Body of pancreas (tissue), 4 donors: Measurements from ENCODE around the gene ZNF287. TPM values are rescaled to one million over a fixed set of nuclear protein-coding genes. Genes with fewer than 3 reads are reported as not detected.

ENCODE experiments used
- ATAC-seq: fragments of 150-250 bp; one replicate; pipeline ENCODE4 v1.9.1; 2016
- DNase-seq, 4 donors: peaks; one replicate each; pipeline ENCODE4 v3.0.0-alpha.2; 2019
- H3K27ac ChIP-seq, 4 donors: fragments of 200-600 bp; sonication (generic); 1 replicate in 3 of 4; 2 replicates in 1 of 4; pipeline versions ENCODE4 v1.5.1 to v1.6.1; 2016 to 2019; ENCODE audit warnings: mild to moderate bottlenecking in 1 of 4, mixed read lengths in 1 of 4, moderate library complexity in 1 of 4
- H3K27me3 ChIP-seq, 2 donors: fragments of 200-600 bp; sonication (generic); one replicate each; pipeline ENCODE4 v1.6.0; 2016; ENCODE audit warnings: mild to moderate bottlenecking in 1 of 2
- H3K36me3 ChIP-seq, 2 donors: fragments of 200-600 bp; sonication (generic); replicated peaks in 1 of 2; 2 replicates each; pipeline ENCODE4 v1.5.1; 2016; ENCODE audit warnings: low read depth in 2 of 2; ENCODE audit not compliant: insufficient read depth in 1 of 2
- H3K4me1 ChIP-seq: fragments of 200-600 bp; sonication (generic); one replicate; pipeline ENCODE4 v1.6.0; 2016
- H3K4me3 ChIP-seq, 2 donors: fragments of 200-600 bp; sonication (generic); 1 replicate in 1 of 2; 2 replicates in 1 of 2; pipeline ENCODE4 v1.5.1; 2016 to 2019
- H3K9me3 ChIP-seq, 3 donors: fragments of 200-600 bp; sonication (generic); 1 replicate in 2 of 3; 2 replicates in 1 of 3; pipeline ENCODE4 v1.5.1; 2016
- POLR2A ChIP-seq, 3 donors: fragments of 450-650 bp; IDR thresholded peaks; one replicate each; pipeline ENCODE4 v1.6.1; 2016; ENCODE audit warnings: antibody characterized with exemption in 3 of 3, mild to moderate bottlenecking in 2 of 3
- WGBS, 2 donors: methylation state at CpG; one replicate each; pipeline ENCODE4 v1.1.5; 2017; 5-methylcytosine and 5-hydroxymethylcytosine counted together
- intact Hi-C: fragments of 100-400 bp; cut with DNase I; formaldehyde crosslinking; loops from one replicate; pipeline ENCODE4 v1.15.1; 2023
- total RNA-seq, 2 donors: library from RNA; depleted of rRNA; stranded (reverse); fragments of >200 nt; gene quantifications; one replicate each; pipeline ENCODE4 v1.1.0, GENCODE V29; 2016
- TF ChIP-seq, protein P1 (sequence below), 7 experiments: fragments of 450-650 bp in 4 of 7; fragments of 200-600 bp in 3 of 7; sonication (generic) in 3 of 7; IDR thresholded peaks; one replicate each; pipeline ENCODE4 v1.5.1; 2016 to 2019; ENCODE audit warnings: antibody characterized with exemption in 7 of 7

ZNF287 gene
- total RNA-seq, 2 donors from 2014 or later = 4.4 to 7.6 TPM

DNA sequence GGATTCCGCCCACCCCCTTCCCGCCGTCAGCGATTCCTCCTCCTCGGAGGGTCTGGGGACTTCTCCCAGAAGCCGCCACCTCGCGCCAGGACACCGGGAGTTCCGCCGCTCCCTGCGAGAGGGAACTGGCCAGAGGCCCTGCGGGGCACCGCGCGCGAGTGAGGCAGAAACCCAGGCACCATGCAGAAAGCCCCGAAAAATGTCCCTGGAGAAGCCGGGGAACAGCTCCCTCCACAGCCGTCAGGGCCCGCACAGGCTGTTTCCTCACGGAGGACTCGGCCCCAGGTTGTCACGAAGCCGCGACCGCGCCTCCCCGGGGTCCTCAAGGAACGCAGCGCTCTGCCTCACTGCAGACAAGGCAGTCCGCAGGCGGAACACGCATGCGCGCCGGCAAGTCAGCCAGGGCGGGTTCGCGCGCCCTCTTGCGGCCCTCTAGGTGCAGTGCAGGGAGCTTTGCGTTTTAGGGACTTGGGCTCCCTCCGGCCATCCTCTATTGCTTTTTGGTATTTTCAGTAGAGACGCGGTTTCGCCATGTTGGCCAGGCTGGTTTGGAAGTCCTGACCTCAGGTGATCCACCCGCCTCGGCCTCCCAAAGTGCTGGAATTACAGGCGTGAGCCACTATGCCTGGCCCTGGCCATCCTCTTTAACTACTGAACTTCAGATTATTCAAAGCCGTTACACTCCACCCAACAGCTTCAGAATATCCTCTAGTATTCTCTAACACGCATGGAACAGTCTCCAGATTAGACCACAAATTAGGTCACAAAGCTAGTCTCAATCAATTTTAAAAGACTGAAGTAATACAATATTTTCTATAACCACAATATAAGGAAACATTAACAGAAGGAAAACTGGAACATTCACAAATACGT lies 20.3 kb upstream of the ZNF287 start:
- H3K27ac ChIP-seq = peak overlapping the region in 3 of 4 donors; percentile 35 to 65 (median 63)
- H3K27me3 ChIP-seq = no peaks in the 10 kb centered on the region
- TF ChIP-seq, protein P1, sequence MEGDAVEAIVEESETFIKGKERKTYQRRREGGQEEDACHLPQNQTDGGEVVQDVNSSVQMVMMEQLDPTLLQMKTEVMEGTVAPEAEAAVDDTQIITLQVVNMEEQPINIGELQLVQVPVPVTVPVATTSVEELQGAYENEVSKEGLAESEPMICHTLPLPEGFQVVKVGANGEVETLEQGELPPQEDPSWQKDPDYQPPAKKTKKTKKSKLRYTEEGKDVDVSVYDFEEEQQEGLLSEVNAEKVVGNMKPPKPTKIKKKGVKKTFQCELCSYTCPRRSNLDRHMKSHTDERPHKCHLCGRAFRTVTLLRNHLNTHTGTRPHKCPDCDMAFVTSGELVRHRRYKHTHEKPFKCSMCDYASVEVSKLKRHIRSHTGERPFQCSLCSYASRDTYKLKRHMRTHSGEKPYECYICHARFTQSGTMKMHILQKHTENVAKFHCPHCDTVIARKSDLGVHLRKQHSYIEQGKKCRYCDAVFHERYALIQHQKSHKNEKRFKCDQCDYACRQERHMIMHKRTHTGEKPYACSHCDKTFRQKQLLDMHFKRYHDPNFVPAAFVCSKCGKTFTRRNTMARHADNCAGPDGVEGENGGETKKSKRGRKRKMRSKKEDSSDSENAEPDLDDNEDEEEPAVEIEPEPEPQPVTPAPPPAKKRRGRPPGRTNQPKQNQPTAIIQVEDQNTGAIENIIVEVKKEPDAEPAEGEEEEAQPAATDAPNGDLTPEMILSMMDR (IDR thresholded peaks at IDR 0.05) = peak; percentile 94 to 99 (median 98)
- TF ChIP-seq POLR2A (IDR thresholded peaks at IDR 0.05) = peak in 2 of 3 donors; percentile 55 to 57
- peaks cover 15% of the 10 kb centered on the region for H3K4me1 ChIP-seq
- no peaks in the 10 kb centered on the region for H3K36me3 ChIP-seq
- intact Hi-C loops = no loop called here
- peak overlapping the region; percentile 17 to 19 for H3K4me3 ChIP-seq
- DNase-seq (peak; percentile 91 to 95 (median 92)), ATAC-seq (peak; percentile 91)
- 5 to 32% methylated on average over 6 to 47 of the region's 53 CpGs for WGBS, 2 donors
- H3K9me3 ChIP-seq = no peaks in the 10 kb centered on the region

DNA sequence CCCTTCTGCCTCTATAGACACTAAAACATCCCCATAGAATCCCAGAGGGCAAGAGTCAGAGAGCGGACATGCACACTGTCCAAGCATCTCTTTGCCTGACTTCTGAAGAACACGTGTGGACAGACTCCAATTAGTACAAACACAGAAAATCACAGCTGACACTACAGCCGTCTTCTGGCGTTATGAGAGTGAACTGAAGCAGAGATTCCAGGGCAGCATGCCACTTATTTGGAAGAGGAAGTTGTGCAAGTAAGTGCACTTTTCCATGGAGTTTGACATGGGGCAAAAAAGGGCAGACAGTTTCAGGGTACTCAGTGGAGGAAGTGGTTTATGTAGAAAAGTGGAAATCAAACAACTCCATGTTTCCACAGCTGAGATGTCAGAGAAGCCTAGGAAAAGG lies 16.8 kb upstream of the ZNF287 start:
- no peak for TF ChIP-seq POLR2A (IDR thresholded peaks at IDR 0.05)
- TF ChIP-seq, protein P1 (IDR thresholded peaks at IDR 0.05) = no peak
- Histone ChIP-seq H3K4me3 (no peak overlapping the region), H3K27ac (no peak overlapping the region), H3K27me3 (no peaks in the 10 kb centered on the region), H3K36me3 (no peaks in the 10 kb centered on the region), H3K9me3 (no peaks in the 10 kb centered on the region), H3K4me1 (peaks cover 9% of the 10 kb centered on the region)
- ATAC-seq = no peak
- DNase-seq = no peak
- WGBS, 2 donors = 34 to 42% methylated on average over 4 of the region's 4 CpGs
- intact Hi-C loops = no loop called here

DNA sequence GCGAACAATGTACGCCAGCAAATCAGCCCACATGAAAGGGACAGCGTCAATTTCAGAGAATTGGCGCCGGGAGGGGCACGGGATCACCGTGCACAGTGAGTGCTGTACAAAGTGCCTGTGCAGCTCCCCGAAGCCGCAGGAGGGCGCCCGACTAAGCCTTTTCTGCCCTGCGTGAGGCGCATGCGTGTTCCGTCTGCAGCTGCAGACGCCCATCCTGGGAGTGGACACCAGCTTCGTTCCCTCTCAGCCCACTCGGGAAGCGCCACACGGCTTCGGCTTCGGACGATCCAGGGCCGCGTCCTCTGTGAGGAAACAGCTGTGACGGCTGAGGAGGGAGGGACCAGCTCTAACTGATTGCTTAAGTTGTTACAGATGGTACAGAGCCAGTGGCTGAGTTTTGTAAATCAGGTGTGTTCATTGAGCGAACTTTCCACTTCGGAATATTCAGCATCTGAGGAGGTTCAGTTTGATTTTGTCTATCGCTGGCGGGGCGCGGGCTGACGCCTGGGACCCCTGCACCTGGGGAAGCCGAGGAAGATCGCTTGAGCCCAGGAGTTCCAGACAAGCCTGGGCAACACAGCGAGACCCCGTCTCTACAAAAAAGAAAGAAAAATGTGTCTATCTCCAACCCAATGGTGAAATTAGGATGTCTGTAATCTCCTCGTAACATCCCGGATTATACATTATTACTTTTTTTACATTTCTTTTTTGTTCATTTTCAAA lies 15.4 kb upstream of the ZNF287 start:
- peak overlapping the region in 1 of 2 donors; percentile 11 for H3K4me3 ChIP-seq
- WGBS, 2 donors = 7 to 11% methylated on average over 24 to 39 of the region's 39 CpGs
- H3K27me3 ChIP-seq = no peaks in the 10 kb centered on the region
- ATAC-seq (peak; percentile 97), DNase-seq (peak; percentile 93 to 96 (median 95))
- no peaks in the 10 kb centered on the region for H3K9me3 ChIP-seq
- peak in 2 of 3 donors; percentile 33 to 46 for TF ChIP-seq POLR2A (IDR thresholded peaks at IDR 0.05)
- TF ChIP-seq, protein P1 (IDR thresholded peaks at IDR 0.05) = peak; percentile 83 to 95 (median 91)
- H3K27ac ChIP-seq = peak overlapping the region in 2 of 4 donors; percentile 1 to 52
- peaks cover 6% of the 10 kb centered on the region for H3K4me1 ChIP-seq
- no peaks in the 10 kb centered on the region for H3K36me3 ChIP-seq
- intact Hi-C loops = no loop called here

DNA sequence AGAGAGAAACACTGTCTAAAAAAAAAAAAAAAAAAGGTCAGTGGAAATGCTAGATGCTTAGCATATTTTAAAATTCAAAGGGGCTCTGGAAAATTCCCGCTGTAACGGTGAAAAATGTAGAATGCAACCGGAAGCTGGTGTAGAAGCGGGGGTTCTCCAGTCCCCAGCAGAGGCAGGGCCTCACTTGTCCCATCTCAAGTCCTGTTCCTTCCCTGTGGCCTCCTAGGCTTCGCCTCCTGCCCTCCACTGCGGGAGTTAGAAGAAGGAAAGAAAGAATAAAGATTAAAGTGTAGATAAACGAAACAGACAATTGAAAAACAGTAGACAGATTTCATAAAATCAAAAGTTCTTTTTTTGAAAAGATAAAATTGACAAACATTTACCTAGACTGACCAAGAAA lies 14.8 kb upstream of the ZNF287 start:
- no peaks in the 10 kb centered on the region for H3K9me3 ChIP-seq
- no peak overlapping the region for H3K4me3 ChIP-seq
- H3K4me1 ChIP-seq = peaks cover 3% of the 10 kb centered on the region
- no peaks in the 10 kb centered on the region for H3K27me3 ChIP-seq
- no peak overlapping the region for H3K27ac ChIP-seq
- ATAC-seq = no peak
- no peak for TF ChIP-seq POLR2A (IDR thresholded peaks at IDR 0.05)
- TF ChIP-seq, protein P1 (IDR thresholded peaks at IDR 0.05) = no peak
- DNase-seq = no peak
- intact Hi-C loops = no loop called here
- no peaks in the 10 kb centered on the region for H3K36me3 ChIP-seq
- 27 to 30% methylated on average over 7 of the region's 7 CpGs for whole genome bisulfite sequencing, 2 donors
